ENCODE measurements around the gene PARN. TPM values are rescaled to one million over a fixed set of nuclear protein-coding genes. Genes with fewer than 3 reads are reported as not detected.
"Not testable (repeated sequence)": the region's sequence is repeated elsewhere in the genome, so short reads cannot be mapped to it uniquely, and the experiment has no call there.

PARN gene
- total RNA-seq, 2 donors from 2014 or later = 24.3 to 29.8 TPM

GRCh38 chr16:14462811-14463210 is 167.2 kb downstream of the PARN start:
- DNase-seq (no peak), ATAC-seq (no peak)
- intact Hi-C loops (cut with DNase I, micrococcal nuclease) = no loop called here

- intact Hi-C loops (cut with DNase I, micrococcal nuclease) = no loop called here
Measured at GRCh38 chr16:14460726-14461125, 169.3 kb downstream of the PARN start.

GRCh38 chr16:14458576-14458975 is 171.5 kb downstream of the PARN start:
- ATAC-seq (no peak), DNase-seq (no peak)
- intact Hi-C loops (cut with DNase I, micrococcal nuclease) = no loop called here

More at GRCh38 chr16:14460726-14461125, 169.3 kb downstream of the PARN start:
- no peak for ATAC-seq
- no peak for DNase-seq

GRCh38 chr16:14456793-14457481 is 173.1 kb downstream of the PARN start:
- intact Hi-C loops (cut with DNase I, micrococcal nuclease) = no loop called here
- ATAC-seq (no peak), DNase-seq (no peak)

- no peak for DNase-seq
- ATAC-seq = no peak
- intact Hi-C loops (cut with DNase I, micrococcal nuclease) = no loop called here
Measured at GRCh38 chr16:14455573-14455972, 174.5 kb downstream of the PARN start.

GRCh38 chr16:14454391-14454790 is 175.7 kb downstream of the PARN start:
- DNase-seq (no peak), ATAC-seq (no peak)

GRCh38 chr16:14452066-14452465 is 178.0 kb downstream of the PARN start:
- intact Hi-C loops (cut with DNase I, micrococcal nuclease) = no loop called here
- DNase-seq = no peak
- ATAC-seq = no peak

More at GRCh38 chr16:14454391-14454790, 175.7 kb downstream of the PARN start:
- intact Hi-C loops (cut with DNase I, micrococcal nuclease) = no loop called here

- DNase-seq (no peak), ATAC-seq (no peak)
- intact Hi-C loops (cut with DNase I, micrococcal nuclease) = no loop called here
Measured at GRCh38 chr16:14450846-14451245, 179.2 kb downstream of the PARN start.

GRCh38 chr16:14449790-14450480 is 180.1 kb downstream of the PARN start:
- DNase-seq (no peak), ATAC-seq (no peak)
- intact Hi-C loops (cut with DNase I, micrococcal nuclease) = no loop called here

- ATAC-seq = no peak
- intact Hi-C loops (cut with DNase I, micrococcal nuclease) = no loop called here
Measured at GRCh38 chr16:14449334-14449733, 180.7 kb downstream of the PARN start.

GRCh38 chr16:14448879-14449278 is 181.2 kb downstream of the PARN start:
- DNase-seq (no peak), ATAC-seq (no peak)
- intact Hi-C loops (cut with DNase I, micrococcal nuclease) = no loop called here

More at GRCh38 chr16:14449334-14449733, 180.7 kb downstream of the PARN start:
- DNase-seq = no peak

GRCh38 chr16:14447783-14448182 is 182.3 kb downstream of the PARN start:
- intact Hi-C loops (cut with DNase I, micrococcal nuclease) = no loop called here
- no peak for ATAC-seq
- DNase-seq = no peak

- no peak for DNase-seq
- ATAC-seq = no peak
Measured at GRCh38 chr16:14446796-14447195, 183.3 kb downstream of the PARN start.

GRCh38 chr16:14445937-14446715 is 183.9 kb downstream of the PARN start:
- intact Hi-C loops (cut with DNase I, micrococcal nuclease) = no loop called here
- ATAC-seq (no peak), DNase-seq (no peak)

More at GRCh38 chr16:14446796-14447195, 183.3 kb downstream of the PARN start:
- intact Hi-C loops (cut with DNase I, micrococcal nuclease) = no loop called here

- intact Hi-C loops (cut with DNase I, micrococcal nuclease) = no loop called here
- DNase-seq = no peak
- ATAC-seq = no peak
Measured at GRCh38 chr16:14444979-14445810, 184.9 kb downstream of the PARN start.

GRCh38 chr16:14441533-14441932 is 188.5 kb downstream of the PARN start:
- ATAC-seq; DNase-seq; intact Hi-C loops (cut with DNase I, micrococcal nuclease): not testable (repeated sequence)

GRCh38 chr16:14438256-14438655 is 191.8 kb downstream of the PARN start:
- no peak for ATAC-seq
- intact Hi-C loops (cut with DNase I, micrococcal nuclease) = no loop called here
- DNase-seq = no peak

- intact Hi-C loops (cut with DNase I, micrococcal nuclease) = no loop called here
Measured at GRCh38 chr16:14437426-14437825, 192.6 kb downstream of the PARN start.

More at GRCh38 chr16:14437426-14437825, 192.6 kb downstream of the PARN start:
- ATAC-seq (no peak), DNase-seq (no peak)
